Measurements from ENCODE around the gene ARCN1. TPM values are rescaled to one million over a fixed set of nuclear protein-coding genes. Genes with fewer than 3 reads are reported as not detected.

ARCN1 gene
- total and polyA plus RNA-seq, 2 of the 4 experiments (the other 2 are of a cell fraction), result 148 to 212 TPM

DNA sequence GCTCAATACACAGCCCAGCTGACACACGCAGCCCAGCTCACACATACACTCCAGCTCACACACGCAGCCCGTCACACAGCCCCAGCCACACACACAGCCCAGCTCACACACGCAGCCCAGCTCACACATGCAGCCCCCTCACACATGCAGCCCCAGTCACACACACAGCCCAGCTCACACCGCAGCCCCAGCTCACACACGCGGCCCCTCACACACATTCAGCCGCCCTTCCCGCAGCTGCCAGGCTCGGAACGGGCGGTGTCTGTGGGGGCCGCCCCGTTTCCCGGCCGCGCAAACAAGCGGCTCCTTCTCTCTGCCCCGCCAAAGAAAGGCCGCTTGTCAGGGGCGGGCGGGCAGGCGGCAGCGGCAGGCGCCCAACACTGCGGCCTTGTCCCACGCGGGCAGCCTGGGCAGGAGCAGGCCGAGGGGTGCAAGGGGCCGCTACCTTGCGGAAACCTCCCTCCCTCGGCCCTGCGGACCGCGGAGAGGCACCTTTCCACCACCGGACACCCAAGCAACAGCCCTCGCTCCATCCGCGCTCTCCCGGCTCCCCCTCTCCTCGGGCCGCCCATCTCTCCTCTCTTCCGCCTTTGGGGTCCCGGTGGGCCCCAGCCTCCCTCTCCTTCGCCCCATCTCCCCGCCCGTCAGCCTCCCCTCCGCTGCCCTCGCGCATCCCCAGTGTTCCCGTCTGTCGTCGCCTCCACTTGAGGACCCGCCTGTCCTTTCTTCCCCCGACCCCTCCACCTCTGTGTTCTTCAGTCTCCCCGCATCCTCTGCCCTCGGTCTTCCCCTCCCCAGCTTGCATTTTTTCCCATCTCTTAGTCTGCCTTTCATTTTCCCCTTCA lies 37.4 kb downstream of the ARCN1 start:
- peak overlapping the region; percentile 93 for H3K4me3 ChIP-seq (ENCODE audit: insufficient read depth, low read depth, low read length)
- peak overlapping the region; percentile 100 for H3K23ac ChIP-seq (ENCODE audit: low read depth, low read length)
- H3K9me3 ChIP-seq (ENCODE audit: control insufficient read depth, insufficient read depth, low read length), result no peaks in the 10 kb centered on the region
- in situ Hi-C loops (cut with MboI; ENCODE audit: low sequenced_read_pairs), result no loop called here
- H2AK9ac ChIP-seq (replicated peaks; ENCODE audit: low read depth, low read length, poor library complexity), result peak overlapping the region; percentile 97
- peak overlapping the region; percentile 90 for H3K27ac ChIP-seq (ENCODE audit: insufficient read depth, low read length)
- peak overlapping the region; percentile 86 for H2AFZ ChIP-seq (replicated peaks; ENCODE audit: low read length, poor library complexity)
- peak overlapping the region; percentile 87 to 97 for H4K8ac ChIP-seq (ENCODE audit: low read depth in 2 of 2, low read length in 2 of 2)
- H3K9ac ChIP-seq (ENCODE audit: low read depth, low read length), result peak overlapping the region; percentile 85
- H3K4ac ChIP-seq (ENCODE audit: low read depth, low read length), result peak overlapping the region; percentile 100
- BruUV-seq (replicated peaks), result no TSS peak
- H4K20me1 ChIP-seq (ENCODE audit: insufficient read depth, low read length), result peaks cover 19% of the 10 kb centered on the region
- no peaks in the 10 kb centered on the region for H3K27me3 ChIP-seq (ENCODE audit: control insufficient read depth, insufficient read depth, low read length)
- H2AK5ac ChIP-seq (ENCODE audit: low read depth, low read length), result peak overlapping the region; percentile 100
- peaks cover 41% of the 10 kb centered on the region for H3K4me1 ChIP-seq (ENCODE audit: control insufficient read depth, insufficient read depth, low read length)
- intact Hi-C loops (cut with micrococcal nuclease), result loop anchor here (5.0 kb wide), 1 partner anchor 48 kb away; no protein-coding TSS in a partner anchor
- CTCF ChIA-PET, result interaction anchor here (0.7 kb wide), 1 partner anchor 37 kb away, joined by 3 read pairs; the partner anchor contains the start of gene ARCN1
- peak overlapping the region; percentile 98 for H4K91ac ChIP-seq (ENCODE audit: insufficient read depth, low read depth, low read length)
- H3K4me2 ChIP-seq (ENCODE audit: low read depth, low read length), result peak overlapping the region; percentile 91
- H3K56ac ChIP-seq (ENCODE audit: extremely low read depth, insufficient read depth, low read length), result peak overlapping the region; percentile 84
- H3K18ac ChIP-seq (ENCODE audit: low read depth, low read length), result peak overlapping the region; percentile 90
- TF ChIP-seq POLR2A (IDR thresholded peaks at IDR 0.05; ENCODE audit: low read depth, low read length), result peak; percentile 35; the same call in 1 of the 2 replicates
- TF ChIP-seq MAZ (IDR thresholded peaks at IDR 0.05; ENCODE audit: borderline replicate concordance, low read depth, low read length), result 0 out of 2 replicates have a peak, but pooled peaks have one; percentile 20
- TF ChIP-seq CEBPB (IDR thresholded peaks at IDR 0.05; ENCODE audit: low read depth, low read length), result no peak
- TF ChIP-seq, protein P1, sequence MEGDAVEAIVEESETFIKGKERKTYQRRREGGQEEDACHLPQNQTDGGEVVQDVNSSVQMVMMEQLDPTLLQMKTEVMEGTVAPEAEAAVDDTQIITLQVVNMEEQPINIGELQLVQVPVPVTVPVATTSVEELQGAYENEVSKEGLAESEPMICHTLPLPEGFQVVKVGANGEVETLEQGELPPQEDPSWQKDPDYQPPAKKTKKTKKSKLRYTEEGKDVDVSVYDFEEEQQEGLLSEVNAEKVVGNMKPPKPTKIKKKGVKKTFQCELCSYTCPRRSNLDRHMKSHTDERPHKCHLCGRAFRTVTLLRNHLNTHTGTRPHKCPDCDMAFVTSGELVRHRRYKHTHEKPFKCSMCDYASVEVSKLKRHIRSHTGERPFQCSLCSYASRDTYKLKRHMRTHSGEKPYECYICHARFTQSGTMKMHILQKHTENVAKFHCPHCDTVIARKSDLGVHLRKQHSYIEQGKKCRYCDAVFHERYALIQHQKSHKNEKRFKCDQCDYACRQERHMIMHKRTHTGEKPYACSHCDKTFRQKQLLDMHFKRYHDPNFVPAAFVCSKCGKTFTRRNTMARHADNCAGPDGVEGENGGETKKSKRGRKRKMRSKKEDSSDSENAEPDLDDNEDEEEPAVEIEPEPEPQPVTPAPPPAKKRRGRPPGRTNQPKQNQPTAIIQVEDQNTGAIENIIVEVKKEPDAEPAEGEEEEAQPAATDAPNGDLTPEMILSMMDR (conservative IDR thresholded peaks at IDR 0.05; ENCODE audit: low read depth, low read length), result no peak
- H2BK15ac ChIP-seq (ENCODE audit: low read depth, low read length), result peak overlapping the region; percentile 100; the same call in 2 of the 3 replicates
- peak overlapping the region; percentile 97 for H2BK120ac ChIP-seq (ENCODE audit: low read depth, low read length)
- H3K36me3 ChIP-seq (ENCODE audit: control insufficient read depth, insufficient read depth, low read length), result peaks cover 14% of the 10 kb centered on the region
- DNase-seq (peak; percentile 34), ATAC-seq (ENCODE audit: low read depth) (peak; percentile 0; the same call in 1 of the 2 replicates)
- peak overlapping the region; percentile 99 for H3K14ac ChIP-seq (replicated peaks; ENCODE audit: low read depth, low read length)
- WGBS, 2 experiments (ENCODE audit: extremely low coverage in 2 of 2, insufficient read length in 1 of 2), result 9% methylated on average over 42 of the region's 57 CpGs; no CpG with 5 or more reads in 1 of the 2 experiments
- peaks cover 37% of the 10 kb centered on the region for H3K9me1 ChIP-seq (ENCODE audit: insufficient read depth, low read length)
- peak overlapping the region; percentile 98 for H2BK5ac ChIP-seq (ENCODE audit: low read depth, low read length, poor library complexity, severe bottlenecking)
- peak overlapping the region; percentile 92 for H2BK20ac ChIP-seq (ENCODE audit: low read depth, low read length)
- peak overlapping the region; percentile 97 for H4K5ac ChIP-seq (ENCODE audit: low read depth, low read length)
- H3K79me1 ChIP-seq (ENCODE audit: low read depth in 1 of 2, low read length in 2 of 2), result peaks cover 15 to 53% of the 10 kb centered on the region in 2 experiments; a peak in 3 of 4 replicates
- dilution Hi-C loops (cut with HindIII; ENCODE audit: low sequenced_read_pairs, unreplicated experiment), result no loop called here
- POLR2A ChIA-PET (ENCODE audit: unreplicated experiment), result interaction anchor here (3.6 kb wide), 1 partner anchor 10 kb away, joined by 36 read pairs; no protein-coding TSS in a partner anchor

All from IMR-90 (cell line).